ENCODE data around the gene LINC01488. TPM values are rescaled to one million over a fixed set of nuclear protein-coding genes. Genes with fewer than 3 reads are reported as not detected.
A peak's percentile ranks its signal among the peaks of the same experiment; 100 is the strongest.

LINC01488 gene
- total and polyA plus RNA-seq, 9 of the 15 experiments (the other 6 are each of a cell fraction or from before 2014, with no cell fraction given) = not detected

DNA sequence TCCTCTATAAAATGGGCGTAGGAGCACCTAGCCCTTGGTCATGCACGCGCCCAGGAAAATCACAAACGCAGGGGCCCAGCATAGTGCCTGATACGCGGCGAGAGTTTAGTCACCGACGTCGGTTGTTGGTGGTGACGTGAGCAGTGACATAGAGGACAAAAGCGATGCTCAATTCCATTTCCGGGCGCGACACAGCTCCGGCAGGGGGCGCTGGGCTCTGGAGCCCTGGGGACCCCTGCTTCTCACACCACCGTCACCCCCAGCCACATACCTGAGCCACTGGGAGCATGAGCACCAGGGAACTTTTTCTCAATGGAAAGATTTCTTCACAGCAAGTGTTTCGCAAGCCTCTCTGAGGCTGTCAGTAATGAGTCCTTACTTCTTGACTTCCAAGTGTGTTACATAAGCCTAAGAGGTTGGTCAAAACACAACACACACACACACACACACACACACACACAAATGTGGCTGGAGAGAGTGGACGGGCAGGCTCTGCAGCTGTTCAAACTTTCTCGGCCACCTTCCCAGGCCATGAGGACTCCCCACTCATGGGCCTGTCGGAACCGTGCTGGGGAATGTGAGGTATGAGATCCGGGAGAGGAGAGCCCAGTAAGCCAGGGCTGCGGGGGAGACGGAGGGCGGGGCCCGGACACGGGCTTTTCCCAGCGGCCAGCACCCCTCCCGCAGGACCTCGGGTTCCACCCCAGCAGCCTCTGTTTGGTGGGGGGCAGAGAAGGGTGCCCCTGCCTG lies 36.9 kb upstream of the LINC01488 start (continued):
- TF ChIP-seq FOXK2 (conservative IDR thresholded peaks at IDR 0.05 in 1 of 2, IDR thresholded peaks at IDR 0.05 in 1 of 2; ENCODE audit: low read depth in 2 of 2) (peak; percentile 36 to 43; a peak in 1 of 4 replicates), ZNF133 (CRISPR knock-in tag; IDR thresholded peaks at IDR 0.05) (no peak), HMGN3 (IDR thresholded peaks at IDR 0.05; ENCODE audit: borderline replicate concordance, extremely low read depth, insufficient read length, low read depth, low read length) (no peak), ZNF165 (CRISPR knock-in tag; IDR thresholded peaks at IDR 0.05; ENCODE audit: borderline replicate concordance) (no peak), MAFK (IDR thresholded peaks at IDR 0.05; ENCODE audit: low read length) (peak; percentile 20; the same call in 1 of the 2 replicates), MAZ (CRISPR knock-in tag; conservative IDR thresholded peaks at IDR 0.05 in 1 of 2, IDR thresholded peaks at IDR 0.05 in 1 of 2) (peak; percentile 55 to 65; a peak in 2 of 4 replicates), TRIM28 (IDR thresholded peaks at IDR 0.05) (no peak), U2AF1 (optimal IDR thresholded peaks at IDR 0.05; ENCODE audit: low read depth, low read length) (no peak), ZNF134 (CRISPR knock-in tag; conservative IDR thresholded peaks at IDR 0.05) (no peak), GATA2 (CRISPR knock-in tag; IDR thresholded peaks at IDR 0.05) (no peak), HNRNPH1 (optimal IDR thresholded peaks at IDR 0.05; ENCODE audit: low read depth, low read length) (no peak), JUND (IDR thresholded peaks at IDR 0.05; ENCODE audit: borderline replicate concordance, low read depth, low read length) (peak; percentile 83), JUND (tag; IDR thresholded peaks at IDR 0.05; ENCODE audit: borderline replicate concordance, low read depth, low read length) (peak; percentile 76; the same call in 2 of the 3 replicates), EGR1 (conservative IDR thresholded peaks at IDR 0.05) (peak; percentile 71), SMAD2 (IDR thresholded peaks at IDR 0.05; ENCODE audit: low read depth, low read length) (no peak), EZH2 (IDR thresholded peaks at IDR 0.05; ENCODE audit: borderline replicate concordance, low read depth, low read length) (no peak), SMARCC2 (IDR thresholded peaks at IDR 0.05; ENCODE audit: low read depth) (peak; percentile 76), GTF2F1 (IDR thresholded peaks at IDR 0.05; ENCODE audit: low read depth, low read length) (no peak), NELFE (IDR thresholded peaks at IDR 0.05; ENCODE audit: insufficient read depth, insufficient read length) (no peak)
- TF ChIP-seq, protein P1, sequence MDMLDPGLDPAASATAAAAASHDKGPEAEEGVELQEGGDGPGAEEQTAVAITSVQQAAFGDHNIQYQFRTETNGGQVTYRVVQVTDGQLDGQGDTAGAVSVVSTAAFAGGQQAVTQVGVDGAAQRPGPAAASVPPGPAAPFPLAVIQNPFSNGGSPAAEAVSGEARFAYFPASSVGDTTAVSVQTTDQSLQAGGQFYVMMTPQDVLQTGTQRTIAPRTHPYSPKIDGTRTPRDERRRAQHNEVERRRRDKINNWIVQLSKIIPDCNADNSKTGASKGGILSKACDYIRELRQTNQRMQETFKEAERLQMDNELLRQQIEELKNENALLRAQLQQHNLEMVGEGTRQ (CRISPR knock-in tag; IDR thresholded peaks at IDR 0.05) = no peak
- TF ChIP-seq, protein P2, sequence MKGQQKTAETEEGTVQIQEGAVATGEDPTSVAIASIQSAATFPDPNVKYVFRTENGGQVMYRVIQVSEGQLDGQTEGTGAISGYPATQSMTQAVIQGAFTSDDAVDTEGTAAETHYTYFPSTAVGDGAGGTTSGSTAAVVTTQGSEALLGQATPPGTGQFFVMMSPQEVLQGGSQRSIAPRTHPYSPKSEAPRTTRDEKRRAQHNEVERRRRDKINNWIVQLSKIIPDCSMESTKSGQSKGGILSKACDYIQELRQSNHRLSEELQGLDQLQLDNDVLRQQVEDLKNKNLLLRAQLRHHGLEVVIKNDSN (CRISPR knock-in tag; IDR thresholded peaks at IDR 0.05) = no peak
- TF ChIP-seq, protein P3, sequence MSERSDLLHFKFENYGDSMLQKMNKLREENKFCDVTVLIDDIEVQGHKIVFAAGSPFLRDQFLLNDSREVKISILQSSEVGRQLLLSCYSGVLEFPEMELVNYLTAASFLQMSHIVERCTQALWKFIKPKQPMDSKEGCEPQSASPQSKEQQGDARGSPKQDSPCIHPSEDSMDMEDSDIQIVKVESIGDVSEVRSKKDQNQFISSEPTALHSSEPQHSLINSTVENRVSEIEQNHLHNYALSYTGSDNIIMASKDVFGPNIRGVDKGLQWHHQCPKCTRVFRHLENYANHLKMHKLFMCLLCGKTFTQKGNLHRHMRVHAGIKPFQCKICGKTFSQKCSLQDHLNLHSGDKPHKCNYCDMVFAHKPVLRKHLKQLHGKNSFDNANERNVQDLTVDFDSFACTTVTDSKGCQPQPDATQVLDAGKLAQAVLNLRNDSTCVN (CRISPR knock-in tag; IDR thresholded peaks at IDR 0.05) = no peak
- TF ChIP-seq, protein P4, sequence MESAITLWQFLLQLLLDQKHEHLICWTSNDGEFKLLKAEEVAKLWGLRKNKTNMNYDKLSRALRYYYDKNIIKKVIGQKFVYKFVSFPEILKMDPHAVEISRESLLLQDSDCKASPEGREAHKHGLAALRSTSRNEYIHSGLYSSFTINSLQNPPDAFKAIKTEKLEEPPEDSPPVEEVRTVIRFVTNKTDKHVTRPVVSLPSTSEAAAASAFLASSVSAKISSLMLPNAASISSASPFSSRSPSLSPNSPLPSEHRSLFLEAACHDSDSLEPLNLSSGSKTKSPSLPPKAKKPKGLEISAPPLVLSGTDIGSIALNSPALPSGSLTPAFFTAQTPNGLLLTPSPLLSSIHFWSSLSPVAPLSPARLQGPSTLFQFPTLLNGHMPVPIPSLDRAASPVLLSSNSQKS (CRISPR knock-in tag; IDR thresholded peaks at IDR 0.05) = no peak
- TF ChIP-seq, protein P5, sequence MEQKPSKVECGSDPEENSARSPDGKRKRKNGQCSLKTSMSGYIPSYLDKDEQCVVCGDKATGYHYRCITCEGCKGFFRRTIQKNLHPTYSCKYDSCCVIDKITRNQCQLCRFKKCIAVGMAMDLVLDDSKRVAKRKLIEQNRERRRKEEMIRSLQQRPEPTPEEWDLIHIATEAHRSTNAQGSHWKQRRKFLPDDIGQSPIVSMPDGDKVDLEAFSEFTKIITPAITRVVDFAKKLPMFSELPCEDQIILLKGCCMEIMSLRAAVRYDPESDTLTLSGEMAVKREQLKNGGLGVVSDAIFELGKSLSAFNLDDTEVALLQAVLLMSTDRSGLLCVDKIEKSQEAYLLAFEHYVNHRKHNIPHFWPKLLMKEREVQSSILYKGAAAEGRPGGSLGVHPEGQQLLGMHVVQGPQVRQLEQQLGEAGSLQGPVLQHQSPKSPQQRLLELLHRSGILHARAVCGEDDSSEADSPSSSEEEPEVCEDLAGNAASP (IDR thresholded peaks at IDR 0.05) = no peak

Measured in K562 (cell line).